ENCODE measurements around the gene ENAH.

The ENAH gene

GRCh38 chr1:225573216-225573615, 79.7 kb downstream of the ENAH start:
- Histone ChIP-seq H3K9ac (ENCODE audit: low read length) (no peak overlapping the region), H4K20me1 (ENCODE audit: low read depth, low read length) (no peaks in the 10 kb centered on the region), H3K27ac (ENCODE audit: low read depth, low read length) (no peak overlapping the region), H2AFZ (ENCODE audit: low read depth, low read length, severe bottlenecking) (no peak overlapping the region), H3K4me2 (ENCODE audit: low read depth, low read length, poor library complexity, severe bottlenecking) (no peak overlapping the region), H3K79me2 (ENCODE audit: insufficient read depth, low read length) (no peaks in the 10 kb centered on the region), H3K27me3 (ENCODE audit: low read length) (no peaks in the 10 kb centered on the region), H3K36me3 (ENCODE audit: low read length) (no peaks in the 10 kb centered on the region), H3F3A (ENCODE audit: insufficient read depth) (no peaks in the 10 kb centered on the region), H3K4me3 (ENCODE audit: insufficient read depth, low read length, poor library complexity, severe bottlenecking) (no peak overlapping the region), H3K9me2 (replicated peaks; ENCODE audit: insufficient read depth, low read length) (no peaks in the 10 kb centered on the region), H3K9me3 (ENCODE audit: insufficient read depth, low read length) (no peaks in the 10 kb centered on the region)
- TF ChIP-seq EZH2phosphoT487 (conservative IDR thresholded peaks at IDR 0.05; ENCODE audit: low read length) (no peak), CTCF (IDR thresholded peaks at IDR 0.05; ENCODE audit: insufficient read depth, low read length, poor library complexity, severe bottlenecking) (no peak)

GRCh38 chr1:225572422-225572821, 80.5 kb downstream of the ENAH start:
- no peaks in the 10 kb centered on the region for H3F3A ChIP-seq (ENCODE audit: insufficient read depth)
- no peaks in the 10 kb centered on the region for H3K36me3 ChIP-seq (ENCODE audit: low read length)
- no peaks in the 10 kb centered on the region for H3K9me3 ChIP-seq (ENCODE audit: insufficient read depth, low read length)
- no peak overlapping the region for H3K9ac ChIP-seq (ENCODE audit: low read length)
- H4K20me1 ChIP-seq (ENCODE audit: low read depth, low read length), result no peaks in the 10 kb centered on the region
- no peak overlapping the region for H3K4me2 ChIP-seq (ENCODE audit: low read depth, low read length, poor library complexity, severe bottlenecking)
- TF ChIP-seq CTCF (IDR thresholded peaks at IDR 0.05; ENCODE audit: insufficient read depth, low read length, poor library complexity, severe bottlenecking), result no peak
- no peak for TF ChIP-seq EZH2phosphoT487 (conservative IDR thresholded peaks at IDR 0.05; ENCODE audit: low read length)
- no peaks in the 10 kb centered on the region for H3K27me3 ChIP-seq (ENCODE audit: low read length)
- no peaks in the 10 kb centered on the region for H3K79me2 ChIP-seq (ENCODE audit: insufficient read depth, low read length)
- H2AFZ ChIP-seq (ENCODE audit: low read depth, low read length, severe bottlenecking), result no peak overlapping the region
- no peak overlapping the region for H3K27ac ChIP-seq (ENCODE audit: low read depth, low read length)
- H3K9me2 ChIP-seq (replicated peaks; ENCODE audit: insufficient read depth, low read length), result no peaks in the 10 kb centered on the region
- H3K4me3 ChIP-seq (ENCODE audit: insufficient read depth, low read length, poor library complexity, severe bottlenecking), result no peak overlapping the region

DNA sequence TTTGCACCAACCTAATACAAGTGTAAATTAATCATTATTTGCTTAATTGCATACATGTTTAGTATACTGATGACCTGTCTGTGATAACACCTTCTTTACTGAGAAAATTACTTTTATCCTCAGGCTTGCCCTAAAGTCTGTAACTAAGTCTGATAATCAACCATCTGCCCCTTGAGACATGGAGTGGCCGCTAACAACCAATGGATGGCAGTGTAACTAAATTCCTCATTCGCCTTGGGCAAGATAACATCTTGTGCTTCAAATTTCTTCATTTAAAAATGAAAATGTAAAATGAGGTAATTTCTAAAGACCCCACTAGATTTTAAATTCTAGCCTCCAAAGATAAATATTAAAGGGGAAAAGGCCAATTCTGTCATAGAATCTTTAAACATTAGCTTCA, 85.1 kb downstream of the ENAH start:
- no peaks in the 10 kb centered on the region for H3K79me2 ChIP-seq (ENCODE audit: insufficient read depth, low read length)
- H3K27me3 ChIP-seq (ENCODE audit: low read length), result no peaks in the 10 kb centered on the region
- H3F3A ChIP-seq (ENCODE audit: insufficient read depth), result no peaks in the 10 kb centered on the region
- H3K9me3 ChIP-seq (ENCODE audit: insufficient read depth, low read length), result no peaks in the 10 kb centered on the region
- no peak overlapping the region for H3K4me2 ChIP-seq (ENCODE audit: low read depth, low read length, poor library complexity, severe bottlenecking)
- no peaks in the 10 kb centered on the region for H3K36me3 ChIP-seq (ENCODE audit: low read length)
- TF ChIP-seq EZH2phosphoT487 (conservative IDR thresholded peaks at IDR 0.05; ENCODE audit: low read length), result no peak
- no peak for TF ChIP-seq CTCF (IDR thresholded peaks at IDR 0.05; ENCODE audit: insufficient read depth, low read length, poor library complexity, severe bottlenecking)
- H2AFZ ChIP-seq (ENCODE audit: low read depth, low read length, severe bottlenecking), result no peak overlapping the region
- no peaks in the 10 kb centered on the region for H3K9me2 ChIP-seq (replicated peaks; ENCODE audit: insufficient read depth, low read length)
- no peak overlapping the region for H3K4me3 ChIP-seq (ENCODE audit: insufficient read depth, low read length, poor library complexity, severe bottlenecking)
- H3K27ac ChIP-seq (ENCODE audit: low read depth, low read length), result no peak overlapping the region
- H3K9ac ChIP-seq (ENCODE audit: low read length), result no peak overlapping the region
- H4K20me1 ChIP-seq (ENCODE audit: low read depth, low read length), result no peaks in the 10 kb centered on the region

- Histone ChIP-seq H3K27me3 (ENCODE audit: low read length) (no peaks in the 10 kb centered on the region), H4K20me1 (ENCODE audit: low read depth, low read length) (no peaks in the 10 kb centered on the region), H3F3A (ENCODE audit: insufficient read depth) (no peaks in the 10 kb centered on the region), H3K27ac (ENCODE audit: low read depth, low read length) (no peak overlapping the region), H3K36me3 (ENCODE audit: low read length) (no peaks in the 10 kb centered on the region), H3K9me3 (ENCODE audit: insufficient read depth, low read length) (no peaks in the 10 kb centered on the region), H3K4me3 (ENCODE audit: insufficient read depth, low read length, poor library complexity, severe bottlenecking) (no peak overlapping the region), H2AFZ (ENCODE audit: low read depth, low read length, severe bottlenecking) (no peak overlapping the region), H3K9ac (ENCODE audit: low read length) (no peak overlapping the region), H3K4me2 (ENCODE audit: low read depth, low read length, poor library complexity, severe bottlenecking) (no peak overlapping the region), H3K9me2 (replicated peaks; ENCODE audit: insufficient read depth, low read length) (no peaks in the 10 kb centered on the region), H3K79me2 (ENCODE audit: insufficient read depth, low read length) (no peaks in the 10 kb centered on the region)
- TF ChIP-seq EZH2phosphoT487 (conservative IDR thresholded peaks at IDR 0.05; ENCODE audit: low read length) (no peak), CTCF (IDR thresholded peaks at IDR 0.05; ENCODE audit: insufficient read depth, low read length, poor library complexity, severe bottlenecking) (no peak)
These were observed 87.1 kb downstream of the ENAH start for GRCh38 chr1:225565847-225566246.
